WI38 (cell line): ENCODE data around the gene MAN2B1.

Experiments used
- H3K4me3 ChIP-seq: 2 replicates; pipeline ENCODE4 v1.5.1; 2011; ENCODE audit warnings: low read depth, mild to moderate bottlenecking, control low read depth, low read length
- TF ChIP-seq, protein P1 (sequence below): IDR thresholded peaks from 2 replicates; pipeline ENCODE4 v1.5.1; 2012; ENCODE audit warnings: low read depth, mild to moderate bottlenecking, control low read depth, low read length

Gene MAN2B1

DNA sequence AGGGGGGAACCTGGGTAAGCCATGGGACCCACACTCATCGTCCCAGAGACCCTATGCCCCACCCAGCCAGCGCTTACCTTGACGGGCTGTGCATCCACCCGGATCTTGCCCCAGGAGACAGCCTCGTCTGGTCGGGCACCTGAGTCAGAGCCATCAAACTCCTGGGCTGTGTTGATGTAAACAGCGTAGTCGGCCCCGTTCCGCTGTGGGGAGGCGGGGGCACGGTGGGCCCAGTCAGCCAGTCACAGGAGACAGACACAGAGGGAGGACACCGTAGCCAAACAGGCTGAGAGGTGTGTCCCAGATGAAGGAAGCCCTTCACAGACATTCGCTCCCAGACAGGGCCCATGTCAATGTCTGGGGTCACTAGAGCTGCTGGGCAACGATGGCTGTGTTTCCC lies 9.4 kb upstream of the MAN2B1 start:
- H3K4me3 ChIP-seq, result no peak overlapping the region
- TF ChIP-seq, protein P1, sequence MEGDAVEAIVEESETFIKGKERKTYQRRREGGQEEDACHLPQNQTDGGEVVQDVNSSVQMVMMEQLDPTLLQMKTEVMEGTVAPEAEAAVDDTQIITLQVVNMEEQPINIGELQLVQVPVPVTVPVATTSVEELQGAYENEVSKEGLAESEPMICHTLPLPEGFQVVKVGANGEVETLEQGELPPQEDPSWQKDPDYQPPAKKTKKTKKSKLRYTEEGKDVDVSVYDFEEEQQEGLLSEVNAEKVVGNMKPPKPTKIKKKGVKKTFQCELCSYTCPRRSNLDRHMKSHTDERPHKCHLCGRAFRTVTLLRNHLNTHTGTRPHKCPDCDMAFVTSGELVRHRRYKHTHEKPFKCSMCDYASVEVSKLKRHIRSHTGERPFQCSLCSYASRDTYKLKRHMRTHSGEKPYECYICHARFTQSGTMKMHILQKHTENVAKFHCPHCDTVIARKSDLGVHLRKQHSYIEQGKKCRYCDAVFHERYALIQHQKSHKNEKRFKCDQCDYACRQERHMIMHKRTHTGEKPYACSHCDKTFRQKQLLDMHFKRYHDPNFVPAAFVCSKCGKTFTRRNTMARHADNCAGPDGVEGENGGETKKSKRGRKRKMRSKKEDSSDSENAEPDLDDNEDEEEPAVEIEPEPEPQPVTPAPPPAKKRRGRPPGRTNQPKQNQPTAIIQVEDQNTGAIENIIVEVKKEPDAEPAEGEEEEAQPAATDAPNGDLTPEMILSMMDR, result no peak

DNA sequence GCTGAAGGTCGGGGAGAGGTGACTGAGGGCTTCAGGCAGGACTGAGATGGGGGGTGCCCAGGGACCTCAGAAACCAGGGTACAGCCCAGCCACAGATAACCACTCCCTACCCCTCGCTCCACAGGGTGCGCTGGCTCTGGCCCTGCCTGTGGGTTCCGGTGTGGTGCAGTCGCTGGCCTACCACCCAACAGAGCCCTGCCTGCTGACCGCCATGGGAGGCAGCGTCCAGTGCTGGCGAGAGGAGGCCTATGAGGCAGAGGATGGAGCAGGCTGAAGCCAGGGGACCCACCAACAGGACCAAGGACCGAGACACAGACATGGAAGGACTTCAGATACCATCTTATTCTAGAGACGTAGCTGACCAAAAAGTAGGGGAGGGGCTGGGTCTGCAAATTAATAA lies 8.9 kb upstream of the MAN2B1 start:
- H3K4me3 ChIP-seq, result no peak overlapping the region
- TF ChIP-seq, protein P1, result no peak

DNA sequence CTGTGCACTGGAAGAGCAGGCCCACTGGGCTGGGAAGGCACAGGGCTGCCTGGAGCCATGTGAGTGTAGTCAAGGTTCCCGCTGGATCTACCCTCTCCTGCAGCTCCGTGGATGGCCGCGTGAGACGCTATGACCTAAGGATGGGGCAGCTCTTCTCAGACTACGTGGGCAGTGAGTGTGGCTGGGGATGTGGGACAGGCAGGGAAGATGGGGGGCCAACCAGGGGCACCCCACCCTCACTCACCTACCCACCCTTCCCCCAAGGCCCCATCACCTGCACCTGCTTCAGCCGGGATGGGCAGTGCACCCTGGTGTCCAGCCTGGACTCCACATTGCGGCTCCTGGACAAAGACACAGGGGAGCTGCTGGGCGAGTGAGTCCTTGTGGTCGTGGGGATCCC lies 6.2 kb upstream of the MAN2B1 start:
- TF ChIP-seq, protein P1, result no peak
- H3K4me3 ChIP-seq, result no peak overlapping the region

- TF ChIP-seq, protein P1, result no peak
- H3K4me3 ChIP-seq, result peak overlapping the region; percentile 95
Observed at GRCh38 chr19:12670159-12670928, 3.8 kb upstream of the MAN2B1 start.

DNA sequence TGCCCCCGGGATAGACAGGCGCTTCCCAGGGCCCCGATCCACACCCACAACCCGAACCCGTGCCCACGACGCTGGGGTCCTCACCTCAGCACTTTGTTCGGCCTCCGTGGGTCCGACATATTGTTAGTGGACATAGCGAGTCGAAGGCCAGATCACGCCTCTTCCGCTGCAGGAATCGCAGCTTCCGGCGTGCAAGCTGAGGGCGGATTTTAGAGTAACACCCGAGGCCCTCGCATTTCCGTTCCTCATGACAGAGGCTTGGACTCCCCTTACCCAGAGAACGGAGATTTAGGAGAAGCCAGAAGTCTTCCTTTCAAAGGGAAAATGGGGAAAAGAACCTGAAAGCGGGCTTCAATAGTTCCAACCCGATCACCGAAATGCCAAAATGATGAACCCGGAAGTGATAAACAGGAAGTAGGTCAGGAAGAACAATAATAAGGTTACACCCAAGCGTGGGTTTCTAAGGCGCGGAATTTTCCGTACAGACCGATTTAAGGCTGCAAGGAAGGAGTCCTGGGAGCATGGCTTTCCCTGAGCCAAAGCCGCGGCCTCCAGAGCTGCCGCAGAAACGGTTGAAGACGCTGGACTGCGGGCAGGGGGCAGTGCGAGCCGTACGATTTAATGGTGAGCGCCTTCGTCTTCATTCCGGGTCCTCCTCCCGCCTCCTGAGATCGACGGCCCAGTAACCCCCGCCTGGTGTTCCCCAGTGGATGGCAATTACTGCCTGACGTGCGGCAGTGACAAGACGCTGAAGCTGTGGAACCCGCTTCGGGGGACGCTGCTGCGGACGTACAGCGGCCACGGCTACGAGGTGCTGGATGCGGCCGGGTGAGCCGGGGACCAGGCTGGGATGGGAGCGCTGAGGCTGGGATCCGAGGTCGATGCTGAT lies 3.0 kb upstream of the MAN2B1 start:
- TF ChIP-seq, protein P1, result no peak

DNA sequence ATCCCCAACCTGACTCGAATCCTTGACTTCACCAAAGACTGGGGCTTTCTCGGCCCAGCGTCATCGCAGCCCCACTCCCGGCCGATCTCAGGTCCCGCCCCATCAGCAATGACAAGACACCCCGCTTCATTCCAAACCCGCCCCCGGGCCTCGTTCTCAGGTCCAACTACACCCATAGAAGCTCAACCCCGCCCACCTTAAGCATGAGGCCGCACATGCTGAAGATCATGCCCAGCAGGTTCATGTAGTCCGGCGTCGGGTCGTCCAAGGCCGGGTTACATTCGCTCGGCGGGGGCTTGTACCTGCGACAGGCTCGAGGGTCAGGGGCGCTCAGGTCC lies 2.4 kb upstream of the MAN2B1 start:
- peak overlapping the region; percentile 95 for H3K4me3 ChIP-seq
- TF ChIP-seq, protein P1, result no peak

More for the DNA sequence above, 3.0 kb upstream of the MAN2B1 start:
- H3K4me3 ChIP-seq, result peak overlapping the region; percentile 95

DNA sequence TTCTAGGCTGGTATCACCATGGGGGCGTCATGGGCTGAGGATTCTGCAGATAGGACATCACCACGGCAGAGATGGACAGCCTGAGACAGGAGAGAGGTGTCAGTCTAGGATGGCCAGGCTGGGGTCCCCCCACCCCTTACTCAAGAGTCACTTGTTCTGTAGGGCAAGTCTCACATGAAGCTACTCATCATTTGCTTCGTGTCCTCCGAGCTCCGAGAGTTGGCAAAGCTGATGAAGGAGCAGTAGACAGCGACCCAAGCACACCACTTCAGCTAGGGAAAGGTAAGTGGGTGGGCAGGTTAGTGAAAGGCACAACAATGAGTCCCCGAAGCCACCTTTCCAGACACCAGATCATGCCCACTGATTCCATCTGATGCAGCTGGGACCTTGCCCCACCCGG lies 1.8 kb upstream of the MAN2B1 start:
- H3K4me3 ChIP-seq, result peak overlapping the region; percentile 95
- TF ChIP-seq, protein P1, result no peak
